IgD-negative memory B cell (primary cell): Measurements from ENCODE around the gene ZNF385D. TPM values are rescaled to one million over a fixed set of nuclear protein-coding genes. Genes with fewer than 3 reads are reported as not detected.
A peak's percentile ranks its signal among the peaks of the same experiment; 100 is the strongest.

Experiments used
- H3K27ac Mint-ChIP-seq, 3 donors: one replicate each; pipeline ENCODE4 v1.8.0; 2020 to 2022; ENCODE audit warnings: mild to moderate bottlenecking in 3 of 3, mixed read lengths in 3 of 3, moderate library complexity in 1 of 3
- H3K27me3 Mint-ChIP-seq: one replicate; pipeline ENCODE4 v1.8.0; 2021; ENCODE audit warnings: mixed read lengths
- H3K36me3 Mint-ChIP-seq: one replicate; pipeline ENCODE4 v1.8.0; 2020; ENCODE audit warnings: mild to moderate bottlenecking, mixed read lengths
- H3K4me1 Mint-ChIP-seq, 3 donors: one replicate each; pipeline ENCODE4 v1.8.0; 2020 to 2022; ENCODE audit warnings: mixed read lengths in 3 of 3, mild to moderate bottlenecking in 1 of 3
- H3K4me3 Mint-ChIP-seq, 4 donors: one replicate each; pipeline ENCODE4 v1.8.0; 2020 to 2022; ENCODE audit warnings: mild to moderate bottlenecking in 4 of 4, mixed read lengths in 4 of 4, moderate library complexity in 3 of 4
- H3K9me3 Mint-ChIP-seq, 3 donors: one replicate each; pipeline ENCODE4 v1.8.0; 2020 to 2021; ENCODE audit warnings: mixed read lengths in 3 of 3, mild to moderate bottlenecking in 1 of 3
- polyA plus RNA-seq: library from polyadenylated mRNA; unstranded; fragments of 300-500 nt; fragmentation: Illumina TruSeq; gene quantifications from one replicate; pipeline ENCODE4 v1.2.3, GENCODE V29; 2021

The ZNF385D gene
- polyA plus RNA-seq, 1 donor from 2014 or later: 0.24 TPM

DNA sequence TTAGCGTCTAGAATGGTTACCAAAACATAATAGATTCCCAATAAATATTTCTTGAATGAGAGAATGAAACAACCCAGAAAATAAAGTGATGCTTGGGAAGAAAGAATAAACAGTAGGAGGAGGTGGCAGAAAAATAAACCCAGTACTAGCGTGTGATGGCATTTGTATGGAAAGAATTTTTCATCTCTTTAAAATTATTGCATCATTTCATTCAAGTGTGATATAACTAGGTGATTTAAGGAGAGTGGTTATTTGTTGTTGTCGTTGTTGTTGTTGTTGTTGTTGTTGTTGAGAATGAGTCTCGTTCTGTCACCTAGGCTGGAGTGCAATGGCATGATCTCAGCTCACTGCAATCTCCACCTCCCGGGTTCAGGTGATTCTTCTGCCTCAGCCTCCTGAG, 293.9 kb downstream of the ZNF385D start:
- Mint-ChIP-seq H3K9me3 (peaks cover 4 to 10% (median 10%) of the 10 kb centered on the region in 3 donors), H3K27me3 (no peaks in the 10 kb centered on the region), H3K36me3 (no peaks in the 10 kb centered on the region)

DNA sequence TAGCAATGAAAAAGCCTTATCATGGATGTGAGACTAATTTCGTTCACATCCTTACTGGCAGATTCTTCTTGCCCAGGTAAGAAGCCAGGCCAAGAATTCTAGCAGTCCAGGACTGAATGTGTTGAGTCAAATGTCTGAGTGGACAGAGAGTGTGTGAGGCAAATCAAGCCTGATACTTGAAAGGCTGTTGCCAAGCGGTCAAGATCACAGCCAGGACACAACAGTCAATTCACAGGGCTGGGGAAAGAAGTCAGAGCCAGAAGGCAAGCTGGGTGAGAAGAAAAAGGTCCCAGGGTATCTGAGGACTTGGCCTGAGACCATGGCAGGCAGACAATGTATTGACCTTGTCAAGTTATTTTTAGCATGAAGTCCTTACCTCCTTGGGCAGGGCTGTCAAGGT, 301.3 kb downstream of the ZNF385D start:
- Mint-ChIP-seq H3K4me3 (no peak overlapping the region), H3K27ac (no peak overlapping the region), H3K9me3 (peaks cover 1 to 7% (median 4%) of the 10 kb centered on the region in 3 donors), H3K36me3 (no peaks in the 10 kb centered on the region), H3K4me1 (no peaks in the 10 kb centered on the region), H3K27me3 (no peaks in the 10 kb centered on the region)

More for the DNA sequence above, 293.9 kb downstream of the ZNF385D start:
- H3K4me3 Mint-ChIP-seq: no peak overlapping the region
- H3K4me1 Mint-ChIP-seq: no peaks in the 10 kb centered on the region
- no peak overlapping the region for H3K27ac Mint-ChIP-seq

- Mint-ChIP-seq H3K27ac (no peak overlapping the region), H3K36me3 (no peaks in the 10 kb centered on the region), H3K4me3 (no peak overlapping the region), H3K9me3 (peaks cover 0 to 1% (median 0%) of the 10 kb centered on the region in 3 donors), H3K27me3 (no peaks in the 10 kb centered on the region), H3K4me1 (no peaks in the 10 kb centered on the region)
Measured at GRCh38 chr3:21447476-21448151, 303.4 kb downstream of the ZNF385D start.

DNA sequence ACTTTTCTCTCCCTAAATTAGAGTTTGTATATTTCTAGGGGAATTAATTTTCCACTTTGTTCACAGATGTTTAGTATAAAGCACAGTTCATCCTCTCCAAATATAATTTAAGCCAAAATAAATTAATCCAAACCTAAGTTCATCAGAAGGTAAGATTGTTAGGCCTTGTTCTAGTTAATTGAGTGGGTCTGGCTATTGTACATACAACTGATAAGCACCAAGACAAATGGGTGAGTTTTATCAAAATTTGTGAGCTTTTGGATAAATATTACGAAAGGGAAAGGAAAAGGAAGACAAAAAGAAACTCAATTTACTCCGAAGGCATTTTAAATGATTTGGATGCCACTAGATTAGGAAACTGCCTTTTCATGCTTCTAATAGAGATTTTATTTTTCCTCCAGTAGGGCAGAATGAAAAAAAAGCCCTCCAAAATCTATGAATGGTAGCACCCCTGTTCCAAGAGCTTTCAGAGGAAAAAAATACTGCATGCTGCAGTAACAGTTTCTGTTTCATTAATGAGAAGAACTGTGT, 304.0 kb downstream of the ZNF385D start:
- Mint-ChIP-seq H3K36me3 (no peaks in the 10 kb centered on the region), H3K9me3 (peaks cover 0 to 1% (median 0%) of the 10 kb centered on the region in 3 donors), H3K4me1 (no peaks in the 10 kb centered on the region), H3K27ac (no peak overlapping the region), H3K27me3 (no peaks in the 10 kb centered on the region), H3K4me3 (no peak overlapping the region)

- peak overlapping the region in 1 of 3 donors; percentile 18 for H3K27ac Mint-ChIP-seq
- H3K9me3 Mint-ChIP-seq: peaks cover 0 to 1% (median 0%) of the 10 kb centered on the region in 3 donors
- no peaks in the 10 kb centered on the region for H3K36me3 Mint-ChIP-seq
- no peaks in the 10 kb centered on the region for H3K27me3 Mint-ChIP-seq
- no peak overlapping the region for H3K4me3 Mint-ChIP-seq
- no peaks in the 10 kb centered on the region for H3K4me1 Mint-ChIP-seq
Measured at GRCh38 chr3:21446027-21446426, 305.0 kb downstream of the ZNF385D start.

GRCh38 chr3:21441821-21442220, 309.2 kb downstream of the ZNF385D start:
- Mint-ChIP-seq H3K4me1 (no peaks in the 10 kb centered on the region), H3K4me3 (no peak overlapping the region), H3K27me3 (no peaks in the 10 kb centered on the region), H3K9me3 (no peaks in the 10 kb centered on the region), H3K36me3 (no peaks in the 10 kb centered on the region), H3K27ac (no peak overlapping the region)

- no peaks in the 10 kb centered on the region for H3K4me1 Mint-ChIP-seq
- H3K36me3 Mint-ChIP-seq: no peaks in the 10 kb centered on the region
- H3K4me3 Mint-ChIP-seq: no peak overlapping the region
- no peaks in the 10 kb centered on the region for H3K27me3 Mint-ChIP-seq
- H3K27ac Mint-ChIP-seq: no peak overlapping the region
- H3K9me3 Mint-ChIP-seq: peaks cover 0 to 7% (median 0%) of the 10 kb centered on the region in 3 donors
Measured at GRCh38 chr3:21436835-21437234, 314.2 kb downstream of the ZNF385D start.

DNA sequence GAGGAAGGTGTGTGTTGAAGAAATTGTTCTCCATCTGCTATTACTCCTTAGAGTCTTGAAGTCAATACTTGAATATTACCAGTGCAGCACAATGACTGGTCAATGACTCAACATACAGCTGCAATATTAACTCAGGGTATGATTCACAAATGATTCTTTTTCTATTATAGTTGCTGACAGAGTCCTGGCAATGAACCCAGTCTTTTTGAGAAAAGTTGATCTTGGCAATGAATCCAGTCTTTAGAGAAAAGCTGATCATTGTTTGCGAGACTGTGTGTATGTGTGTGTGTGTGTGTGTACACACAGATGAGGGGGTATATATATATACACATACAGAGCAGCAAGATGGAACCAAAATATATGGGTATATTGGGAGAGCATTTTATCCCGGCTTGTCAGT, 315.1 kb downstream of the ZNF385D start:
- Mint-ChIP-seq H3K27me3 (no peaks in the 10 kb centered on the region), H3K4me3 (no peak overlapping the region), H3K4me1 (no peaks in the 10 kb centered on the region), H3K36me3 (no peaks in the 10 kb centered on the region), H3K9me3 (peaks cover 0 to 7% (median 0%) of the 10 kb centered on the region in 3 donors), H3K27ac (no peak overlapping the region)

- Mint-ChIP-seq H3K9me3 (peaks cover 0 to 7% (median 0%) of the 10 kb centered on the region in 3 donors), H3K27me3 (no peaks in the 10 kb centered on the region), H3K36me3 (no peaks in the 10 kb centered on the region), H3K27ac (no peak overlapping the region), H3K4me1 (no peaks in the 10 kb centered on the region), H3K4me3 (no peak overlapping the region)
Measured at GRCh38 chr3:21434310-21434709, 316.7 kb downstream of the ZNF385D start.

DNA sequence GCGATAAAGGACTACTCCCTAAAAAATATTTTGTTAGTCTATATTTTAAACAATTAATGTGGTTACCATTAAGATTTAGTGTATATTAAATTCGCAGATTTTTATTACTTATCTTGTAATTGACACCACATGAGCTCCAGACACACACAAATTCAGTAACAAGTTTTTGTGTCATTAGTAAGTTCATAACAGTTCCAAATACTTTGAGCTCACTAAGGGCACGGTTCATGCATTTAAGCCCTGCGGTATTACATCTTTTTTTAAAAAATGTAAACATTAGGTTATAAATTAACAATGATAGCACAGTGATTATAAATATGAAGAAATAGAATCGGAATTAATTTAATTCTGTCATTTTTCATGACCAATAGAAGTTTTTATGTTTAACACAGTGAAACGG, 317.3 kb downstream of the ZNF385D start:
- H3K9me3 Mint-ChIP-seq: peaks cover 0 to 7% (median 0%) of the 10 kb centered on the region in 3 donors
- no peaks in the 10 kb centered on the region for H3K36me3 Mint-ChIP-seq
- no peak overlapping the region for H3K4me3 Mint-ChIP-seq
- no peaks in the 10 kb centered on the region for H3K27me3 Mint-ChIP-seq
- H3K27ac Mint-ChIP-seq: no peak overlapping the region
- no peaks in the 10 kb centered on the region for H3K4me1 Mint-ChIP-seq

DNA sequence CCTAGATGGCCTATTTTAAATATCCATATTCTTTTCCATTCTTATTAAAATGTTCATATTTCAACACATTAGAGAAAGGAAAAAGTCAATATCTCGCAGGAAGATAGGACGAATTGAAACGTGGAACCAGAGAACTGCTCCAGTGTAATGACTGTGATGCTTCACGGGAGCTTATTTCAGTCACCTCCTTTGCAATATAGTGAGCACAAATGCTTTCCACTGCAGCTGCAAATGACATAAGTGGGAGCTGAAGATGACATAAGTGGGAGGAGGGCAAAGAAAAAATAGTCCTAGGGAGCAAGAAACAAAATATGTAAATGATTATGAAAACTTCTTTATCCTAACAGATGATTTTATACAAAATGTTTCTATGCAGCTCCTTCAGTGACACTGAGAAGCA, 324.1 kb downstream of the ZNF385D start:
- no peaks in the 10 kb centered on the region for H3K36me3 Mint-ChIP-seq
- H3K4me3 Mint-ChIP-seq: no peak overlapping the region
- no peak overlapping the region for H3K27ac Mint-ChIP-seq
- H3K27me3 Mint-ChIP-seq: no peaks in the 10 kb centered on the region
- no peaks in the 10 kb centered on the region for H3K4me1 Mint-ChIP-seq
- peaks cover 0 to 1% (median 0%) of the 10 kb centered on the region in 3 donors for H3K9me3 Mint-ChIP-seq

GRCh38 chr3:21425715-21426114, 325.3 kb downstream of the ZNF385D start:
- H3K36me3 Mint-ChIP-seq: no peaks in the 10 kb centered on the region
- H3K27ac Mint-ChIP-seq: no peak overlapping the region
- H3K9me3 Mint-ChIP-seq: peaks cover 0 to 1% (median 0%) of the 10 kb centered on the region in 3 donors
- H3K27me3 Mint-ChIP-seq: no peaks in the 10 kb centered on the region
- H3K4me1 Mint-ChIP-seq: no peaks in the 10 kb centered on the region
- no peak overlapping the region for H3K4me3 Mint-ChIP-seq

GRCh38 chr3:21421096-21421495, 329.9 kb downstream of the ZNF385D start:
- H3K9me3 Mint-ChIP-seq: peaks cover 0 to 1% (median 0%) of the 10 kb centered on the region in 3 donors
- H3K27ac Mint-ChIP-seq: no peak overlapping the region
- no peak overlapping the region for H3K4me3 Mint-ChIP-seq
- no peaks in the 10 kb centered on the region for H3K36me3 Mint-ChIP-seq
- H3K4me1 Mint-ChIP-seq: no peaks in the 10 kb centered on the region
- no peaks in the 10 kb centered on the region for H3K27me3 Mint-ChIP-seq

- no peak overlapping the region for H3K27ac Mint-ChIP-seq
- H3K4me1 Mint-ChIP-seq: no peaks in the 10 kb centered on the region
- H3K27me3 Mint-ChIP-seq: no peaks in the 10 kb centered on the region
- no peaks in the 10 kb centered on the region for H3K36me3 Mint-ChIP-seq
- H3K9me3 Mint-ChIP-seq: peaks cover 0 to 3% (median 0%) of the 10 kb centered on the region in 3 donors
- no peak overlapping the region for H3K4me3 Mint-ChIP-seq
Measured at GRCh38 chr3:21417991-21418390, 333.0 kb downstream of the ZNF385D start.

DNA sequence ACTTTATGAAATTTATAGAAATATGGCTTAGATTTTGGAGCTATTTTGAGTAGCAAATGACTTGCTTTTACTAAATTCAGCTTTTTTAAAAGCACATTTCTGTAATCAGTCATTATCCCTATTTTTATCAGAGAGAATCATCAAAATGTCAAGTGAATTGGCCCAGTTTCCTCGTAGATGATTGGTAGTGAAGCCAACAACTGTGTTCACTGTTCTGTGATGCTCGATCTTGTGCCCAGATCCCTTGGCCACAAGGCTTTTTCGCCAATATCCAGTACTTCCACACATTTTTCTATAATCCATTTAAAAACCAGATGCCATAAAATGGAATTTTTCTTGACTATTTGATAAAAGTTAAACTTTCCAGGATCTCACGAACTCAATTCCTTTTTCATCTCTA, 336.5 kb downstream of the ZNF385D start:
- H3K27me3 Mint-ChIP-seq: no peaks in the 10 kb centered on the region
- H3K27ac Mint-ChIP-seq: no peak overlapping the region
- no peaks in the 10 kb centered on the region for H3K4me1 Mint-ChIP-seq

DNA sequence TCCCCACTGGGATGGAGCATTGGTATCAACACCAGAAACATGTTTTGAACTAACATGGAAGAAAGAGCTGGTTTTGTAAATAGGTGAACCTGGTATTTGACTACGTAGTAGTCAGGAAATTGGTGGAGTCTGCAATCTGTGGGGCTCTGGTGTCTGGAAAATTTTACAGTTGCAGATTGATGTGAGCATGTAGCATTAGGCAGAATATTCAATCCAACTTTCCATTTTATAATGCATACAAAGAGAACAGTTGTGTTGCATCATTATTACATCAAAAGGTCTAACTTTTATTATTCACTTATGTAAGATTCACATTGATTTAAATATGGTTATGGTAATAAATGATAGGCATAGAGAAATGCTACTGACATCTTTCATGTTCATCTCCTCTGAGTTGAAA, 340.0 kb downstream of the ZNF385D start:
- H3K9me3 Mint-ChIP-seq: peaks cover 0 to 3% (median 0%) of the 10 kb centered on the region in 3 donors

More for the DNA sequence above, 336.5 kb downstream of the ZNF385D start:
- Mint-ChIP-seq H3K9me3 (peaks cover 0 to 3% (median 0%) of the 10 kb centered on the region in 3 donors), H3K4me3 (no peak overlapping the region), H3K36me3 (no peaks in the 10 kb centered on the region)

More for the DNA sequence above, 340.0 kb downstream of the ZNF385D start:
- H3K4me3 Mint-ChIP-seq: no peak overlapping the region
- no peaks in the 10 kb centered on the region for H3K36me3 Mint-ChIP-seq
- no peaks in the 10 kb centered on the region for H3K4me1 Mint-ChIP-seq
- H3K27ac Mint-ChIP-seq: no peak overlapping the region
- no peaks in the 10 kb centered on the region for H3K27me3 Mint-ChIP-seq
